NB4 (cell line): ENCODE results near the gene HTR4.

ENCODE experiments used
- POLR2A ChIP-seq: IDR thresholded peaks from 2 replicates; pipeline ENCODE4 v1.6.1; 2011; ENCODE audit warnings: mild to moderate bottlenecking; ENCODE audit not compliant: insufficient read length; ENCODE audit errors: extremely low read depth
- TF ChIP-seq, protein P1 (sequence below): IDR thresholded peaks from one replicate; pipeline ENCODE4 v1.5.1; 2012; ENCODE audit warnings: low read depth, low read length

DNA sequence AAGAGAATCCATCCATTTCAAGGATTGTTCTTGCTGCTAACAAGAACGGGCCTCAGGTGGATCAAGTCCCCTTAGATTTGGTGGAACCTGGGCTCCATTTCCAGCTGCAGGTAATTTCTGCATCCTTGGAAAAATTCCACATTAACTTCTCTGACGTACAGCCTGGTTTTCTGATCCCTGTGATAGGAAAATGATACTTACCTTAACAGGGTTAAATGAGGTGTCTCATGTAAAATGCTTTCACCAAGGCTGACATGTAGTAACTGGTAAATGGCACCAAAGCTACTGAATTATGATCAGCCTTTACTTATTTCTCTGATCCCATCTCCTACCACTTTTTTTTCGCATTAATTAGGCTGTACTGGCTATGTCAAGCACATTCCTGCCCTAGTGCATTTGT, 176.9 kb downstream of the HTR4 start:
- TF ChIP-seq, protein P1, sequence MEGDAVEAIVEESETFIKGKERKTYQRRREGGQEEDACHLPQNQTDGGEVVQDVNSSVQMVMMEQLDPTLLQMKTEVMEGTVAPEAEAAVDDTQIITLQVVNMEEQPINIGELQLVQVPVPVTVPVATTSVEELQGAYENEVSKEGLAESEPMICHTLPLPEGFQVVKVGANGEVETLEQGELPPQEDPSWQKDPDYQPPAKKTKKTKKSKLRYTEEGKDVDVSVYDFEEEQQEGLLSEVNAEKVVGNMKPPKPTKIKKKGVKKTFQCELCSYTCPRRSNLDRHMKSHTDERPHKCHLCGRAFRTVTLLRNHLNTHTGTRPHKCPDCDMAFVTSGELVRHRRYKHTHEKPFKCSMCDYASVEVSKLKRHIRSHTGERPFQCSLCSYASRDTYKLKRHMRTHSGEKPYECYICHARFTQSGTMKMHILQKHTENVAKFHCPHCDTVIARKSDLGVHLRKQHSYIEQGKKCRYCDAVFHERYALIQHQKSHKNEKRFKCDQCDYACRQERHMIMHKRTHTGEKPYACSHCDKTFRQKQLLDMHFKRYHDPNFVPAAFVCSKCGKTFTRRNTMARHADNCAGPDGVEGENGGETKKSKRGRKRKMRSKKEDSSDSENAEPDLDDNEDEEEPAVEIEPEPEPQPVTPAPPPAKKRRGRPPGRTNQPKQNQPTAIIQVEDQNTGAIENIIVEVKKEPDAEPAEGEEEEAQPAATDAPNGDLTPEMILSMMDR, result no peak
- no peak for TF ChIP-seq POLR2A
